ENCODE results near the gene MGST1.

The MGST1 gene

GRCh38 chr12:16385782-16386646 is 38.6 kb downstream of the MGST1 start:
- no peaks in the 10 kb centered on the region for H3K79me2 ChIP-seq (ENCODE audit: control insufficient read depth, insufficient read depth, low read length, poor library complexity)
- H3K14ac ChIP-seq (ENCODE audit: low read length), result no peak overlapping the region
- no peak overlapping the region for H3K4ac ChIP-seq (ENCODE audit: low read depth, low read length)
- no peak overlapping the region for H4K8ac ChIP-seq (ENCODE audit: low read depth, low read length)
- no peaks in the 10 kb centered on the region for H3K9me3 ChIP-seq (ENCODE audit: insufficient read depth, low read depth, low read length)
- H2BK120ac ChIP-seq (ENCODE audit: insufficient read depth, low read length, poor library complexity), result no peak overlapping the region
- H4K12ac ChIP-seq (ENCODE audit: low read depth, low read length), result no peak overlapping the region
- H3K27me3 ChIP-seq (ENCODE audit: insufficient read depth, low read length), result no peaks in the 10 kb centered on the region
- H3K9ac ChIP-seq (ENCODE audit: low read length), result no peak overlapping the region
- no peak overlapping the region for H2AK5ac ChIP-seq (ENCODE audit: low read length)
- H3K27ac ChIP-seq (ENCODE audit: low read depth, low read length), result no peak overlapping the region
- no peak overlapping the region for H2BK12ac ChIP-seq (ENCODE audit: low read length)
- no peak overlapping the region for H2BK5ac ChIP-seq (ENCODE audit: low read depth, low read length, poor library complexity)
- H3K4me1 ChIP-seq (ENCODE audit: control insufficient read depth in 1 of 2, insufficient read depth in 2 of 2, low read length in 2 of 2), result no peaks in the 10 kb centered on the region
- H4K91ac ChIP-seq (ENCODE audit: low read depth, low read length), result no peak overlapping the region
- H3K4me3 ChIP-seq (ENCODE audit: low read depth, low read length), result no peak overlapping the region
- no peak overlapping the region for H3K23ac ChIP-seq (ENCODE audit: low read length)
- peak in 1 of 2 donors; percentile 52 for DNase-seq
- no peaks in the 10 kb centered on the region for H3K79me1 ChIP-seq (ENCODE audit: low read length)
- no peaks in the 10 kb centered on the region for H3K36me3 ChIP-seq (ENCODE audit: control insufficient read depth in 1 of 2, insufficient read depth in 2 of 2, low read length in 2 of 2)
- H2AFZ ChIP-seq (ENCODE audit: insufficient read depth, low read length, poor library complexity), result no peak overlapping the region
- no CpG with 5 or more reads among the region's 13 CpGs for WGBS (ENCODE audit: extremely low coverage, insufficient coverage, insufficient read length)
- H3K18ac ChIP-seq (ENCODE audit: low read length), result no peak overlapping the region
- no peak overlapping the region for H3K4me2 ChIP-seq (ENCODE audit: low read length)

GRCh38 chr12:16387919-16388318 is 40.5 kb downstream of the MGST1 start:
- Histone ChIP-seq H3K27me3 (ENCODE audit: insufficient read depth, low read length) (no peaks in the 10 kb centered on the region), H3K4me1 (ENCODE audit: control insufficient read depth in 1 of 2, insufficient read depth in 2 of 2, low read length in 2 of 2) (no peaks in the 10 kb centered on the region), H3K4ac (ENCODE audit: low read depth, low read length) (no peak overlapping the region), H3K79me2 (ENCODE audit: control insufficient read depth, insufficient read depth, low read length, poor library complexity) (no peaks in the 10 kb centered on the region), H2BK120ac (ENCODE audit: insufficient read depth, low read length, poor library complexity) (no peak overlapping the region), H2AK5ac (ENCODE audit: low read length) (no peak overlapping the region), H2BK5ac (ENCODE audit: low read depth, low read length, poor library complexity) (no peak overlapping the region), H2AFZ (ENCODE audit: insufficient read depth, low read length, poor library complexity) (no peak overlapping the region), H3K79me1 (ENCODE audit: low read length) (no peaks in the 10 kb centered on the region), H4K12ac (ENCODE audit: low read depth, low read length) (no peak overlapping the region), H3K4me2 (ENCODE audit: low read length) (no peak overlapping the region), H4K8ac (ENCODE audit: low read depth, low read length) (no peak overlapping the region), H3K27ac (ENCODE audit: low read depth, low read length) (no peak overlapping the region), H2BK12ac (ENCODE audit: low read length) (no peak overlapping the region), H4K91ac (ENCODE audit: low read depth, low read length) (no peak overlapping the region), H3K14ac (ENCODE audit: low read length) (no peak overlapping the region), H3K36me3 (ENCODE audit: control insufficient read depth in 1 of 2, insufficient read depth in 2 of 2, low read length in 2 of 2) (no peaks in the 10 kb centered on the region), H3K23ac (ENCODE audit: low read length) (no peak overlapping the region), H3K9ac (ENCODE audit: low read length) (no peak overlapping the region), H3K18ac (ENCODE audit: low read length) (no peak overlapping the region), H3K9me3 (ENCODE audit: insufficient read depth, low read depth, low read length) (no peaks in the 10 kb centered on the region), H3K4me3 (ENCODE audit: low read depth, low read length) (no peak overlapping the region)
- no peak for DNase-seq
- WGBS (ENCODE audit: extremely low coverage, insufficient coverage, insufficient read length), result no CpG with 5 or more reads among the region's 2 CpGs

- no peaks in the 10 kb centered on the region for H3K4me1 ChIP-seq (ENCODE audit: control insufficient read depth in 1 of 2, insufficient read depth in 2 of 2, low read length in 2 of 2)
Measured at GRCh38 chr12:16389594-16389993, 42.1 kb downstream of the MGST1 start.

GRCh38 chr12:16392846-16393535 is 45.5 kb downstream of the MGST1 start:
- Histone ChIP-seq H3K9me3 (ENCODE audit: insufficient read depth, low read depth, low read length) (no peaks in the 10 kb centered on the region), H3K36me3 (ENCODE audit: control insufficient read depth in 1 of 2, insufficient read depth in 2 of 2, low read length in 2 of 2) (peaks cover 0 to 2% of the 10 kb centered on the region in 2 experiments), H3K27ac (ENCODE audit: low read depth, low read length) (no peak overlapping the region), H4K8ac (ENCODE audit: low read depth, low read length) (no peak overlapping the region), H4K12ac (ENCODE audit: low read depth, low read length) (no peak overlapping the region), H3K9ac (ENCODE audit: low read length) (no peak overlapping the region), H3K4me2 (ENCODE audit: low read length) (no peak overlapping the region), H4K91ac (ENCODE audit: low read depth, low read length) (no peak overlapping the region), H3K18ac (ENCODE audit: low read length) (no peak overlapping the region), H3K14ac (ENCODE audit: low read length) (no peak overlapping the region), H2AK5ac (ENCODE audit: low read length) (no peak overlapping the region), H3K4ac (ENCODE audit: low read depth, low read length) (no peak overlapping the region), H3K23ac (ENCODE audit: low read length) (no peak overlapping the region), H2AFZ (ENCODE audit: insufficient read depth, low read length, poor library complexity) (no peak overlapping the region), H2BK5ac (ENCODE audit: low read depth, low read length, poor library complexity) (no peak overlapping the region), H2BK120ac (ENCODE audit: insufficient read depth, low read length, poor library complexity) (no peak overlapping the region), H3K4me1 (ENCODE audit: control insufficient read depth in 1 of 2, insufficient read depth in 2 of 2, low read length in 2 of 2) (no peaks in the 10 kb centered on the region), H3K4me3 (ENCODE audit: low read depth, low read length) (no peak overlapping the region), H2BK12ac (ENCODE audit: low read length) (no peak overlapping the region), H3K79me1 (ENCODE audit: low read length) (no peaks in the 10 kb centered on the region), H3K79me2 (ENCODE audit: control insufficient read depth, insufficient read depth, low read length, poor library complexity) (no peaks in the 10 kb centered on the region), H3K27me3 (ENCODE audit: insufficient read depth, low read length) (no peaks in the 10 kb centered on the region)
- no CpG with 5 or more reads among the region's 1 CpG for WGBS (ENCODE audit: extremely low coverage, insufficient coverage, insufficient read length)
- DNase-seq, result no peak

More at GRCh38 chr12:16389594-16389993, 42.1 kb downstream of the MGST1 start:
- H3K14ac ChIP-seq (ENCODE audit: low read length), result no peak overlapping the region
- no peak overlapping the region for H2BK12ac ChIP-seq (ENCODE audit: low read length)
- H2AK5ac ChIP-seq (ENCODE audit: low read length), result no peak overlapping the region
- no peak overlapping the region for H3K4ac ChIP-seq (ENCODE audit: low read depth, low read length)
- no peaks in the 10 kb centered on the region for H3K79me2 ChIP-seq (ENCODE audit: control insufficient read depth, insufficient read depth, low read length, poor library complexity)
- H4K91ac ChIP-seq (ENCODE audit: low read depth, low read length), result no peak overlapping the region
- no peak overlapping the region for H3K18ac ChIP-seq (ENCODE audit: low read length)
- H3K27ac ChIP-seq (ENCODE audit: low read depth, low read length), result no peak overlapping the region
- no peaks in the 10 kb centered on the region for H3K27me3 ChIP-seq (ENCODE audit: insufficient read depth, low read length)
- peak in 1 of 2 donors; percentile 33 for DNase-seq
- peaks cover 0 to 2% of the 10 kb centered on the region in 2 experiments for H3K36me3 ChIP-seq (ENCODE audit: control insufficient read depth in 1 of 2, insufficient read depth in 2 of 2, low read length in 2 of 2)
- H2BK5ac ChIP-seq (ENCODE audit: low read depth, low read length, poor library complexity), result no peak overlapping the region
- no peaks in the 10 kb centered on the region for H3K79me1 ChIP-seq (ENCODE audit: low read length)
- no peaks in the 10 kb centered on the region for H3K9me3 ChIP-seq (ENCODE audit: insufficient read depth, low read depth, low read length)
- no peak overlapping the region for H4K12ac ChIP-seq (ENCODE audit: low read depth, low read length)
- H3K4me3 ChIP-seq (ENCODE audit: low read depth, low read length), result no peak overlapping the region
- H3K4me2 ChIP-seq (ENCODE audit: low read length), result no peak overlapping the region
- no peak overlapping the region for H3K23ac ChIP-seq (ENCODE audit: low read length)
- H2BK120ac ChIP-seq (ENCODE audit: insufficient read depth, low read length, poor library complexity), result no peak overlapping the region
- no peak overlapping the region for H4K8ac ChIP-seq (ENCODE audit: low read depth, low read length)
- H2AFZ ChIP-seq (ENCODE audit: insufficient read depth, low read length, poor library complexity), result no peak overlapping the region
- no peak overlapping the region for H3K9ac ChIP-seq (ENCODE audit: low read length)
- no CpG with 5 or more reads among the region's 4 CpGs for WGBS (ENCODE audit: extremely low coverage, insufficient coverage, insufficient read length)
